Hepatocyte (in vitro differentiated cells): ENCODE data around the gene FREM1. TPM values are rescaled to one million over a fixed set of nuclear protein-coding genes. Genes with fewer than 3 reads are reported as not detected.
A peak's percentile ranks its signal among the peaks of the same experiment; 100 is the strongest.

Experiments
- DNase-seq: peaks from one replicate; pipeline ENCODE4 v3.0.0-alpha.2; 2016; ENCODE audit warnings: low spot score
- H2AFZ ChIP-seq: fragments of 200-600 bp; sonication (generic); 2 replicates; pipeline ENCODE4 v1.6.0; 2016; ENCODE audit warnings: antibody characterized with exemption, mild to moderate bottlenecking
- H3K27ac ChIP-seq: fragments of 200-600 bp; sonication (generic); 2 replicates; pipeline ENCODE4 v1.5.1; 2016; ENCODE audit warnings: mild to moderate bottlenecking
- H3K27me3 ChIP-seq: fragments of 200-600 bp; sonication (generic); 2 replicates; pipeline ENCODE4 v1.6.1; 2016
- H3K36me3 ChIP-seq: fragments of 200-600 bp; sonication (generic); replicated peaks from 2 replicates; pipeline ENCODE4 v1.5.1; 2016; ENCODE audit warnings: low read depth; ENCODE audit not compliant: insufficient read depth
- H3K4me1 ChIP-seq: fragments of 200-600 bp; sonication (generic); 2 replicates; pipeline ENCODE4 v1.5.1; 2016; ENCODE audit warnings: mild to moderate bottlenecking, moderate library complexity; ENCODE audit not compliant: insufficient read depth
- H3K4me2 ChIP-seq: fragments of 200-600 bp; sonication (generic); 2 replicates; pipeline ENCODE4 v1.6.0; 2016
- H3K4me3 ChIP-seq: fragments of 200-600 bp; sonication (generic); 2 replicates; pipeline ENCODE4 v1.5.1; 2016; ENCODE audit warnings: mild to moderate bottlenecking
- H3K79me2 ChIP-seq: fragments of 200-600 bp; sonication (generic); 2 replicates; pipeline ENCODE4 v1.6.0; 2017; ENCODE audit warnings: mild to moderate bottlenecking
- H3K9me2 ChIP-seq: fragments of 200-600 bp; sonication (generic); replicated peaks from 2 replicates; pipeline ENCODE4 v1.6.0; 2017; ENCODE audit warnings: mild to moderate bottlenecking; ENCODE audit not compliant: insufficient read depth
- H3K9me3 ChIP-seq: fragments of 200-600 bp; sonication (generic); 2 replicates; pipeline ENCODE4 v1.5.1; 2016; ENCODE audit warnings: low read depth, mild to moderate bottlenecking
- H4K20me1 ChIP-seq: fragments of 200-600 bp; sonication (generic); 2 replicates; pipeline ENCODE4 v1.6.0; 2016; ENCODE audit warnings: mild to moderate bottlenecking; ENCODE audit not compliant: insufficient read depth, poor library complexity, severe bottlenecking
- CTCF ChIP-seq: fragments of 200-600 bp; sonication (generic); IDR thresholded peaks from 2 replicates; pipeline ENCODE4 v1.5.1; 2016; ENCODE audit warnings: antibody characterized with exemption, mild to moderate bottlenecking; ENCODE audit not compliant: poor library complexity
- EZH2 ChIP-seq: fragments of 200-600 bp; sonication (generic); IDR thresholded peaks from 2 replicates; pipeline ENCODE4 v1.6.1; 2016; ENCODE audit warnings: antibody characterized with exemption, mild to moderate bottlenecking, borderline replicate concordance
- EZH2phosphoT487 ChIP-seq: fragments of 200-600 bp; sonication (generic); IDR thresholded peaks from one replicate; pipeline ENCODE4 v1.6.1; 2018; ENCODE audit warnings: antibody characterized with exemption, mild to moderate bottlenecking, low read depth, moderate library complexity; ENCODE audit not compliant: unreplicated experiment, severe bottlenecking
- WGBS: methylation state at CpG from one replicate; pipeline ENCODE4 v1.1.6; 2016; ENCODE audit warnings: low lambda C conversion rate; ENCODE audit errors: missing lambda C conversion rate; 5-methylcytosine and 5-hydroxymethylcytosine counted together
- polyA plus RNA-seq: library from polyadenylated mRNA; unstranded; fragments of >200 nt; fragmentation: Nextera tagmentation; extraction: Ambion mirVana; gene quantifications from 2 replicates; pipeline ENCODE4 v1.2.1, GENCODE V29; 2016
- total RNA-seq: library from RNA; depleted of rRNA; stranded (reverse); fragments of >200 nt; gene quantifications from 2 replicates; pipeline ENCODE4 v1.2.3, GENCODE V29; 2014

FREM1 gene
- total and polyA plus RNA-seq, 2 experiments from 2014 or later = 9.7 to 36.1 TPM

DNA sequence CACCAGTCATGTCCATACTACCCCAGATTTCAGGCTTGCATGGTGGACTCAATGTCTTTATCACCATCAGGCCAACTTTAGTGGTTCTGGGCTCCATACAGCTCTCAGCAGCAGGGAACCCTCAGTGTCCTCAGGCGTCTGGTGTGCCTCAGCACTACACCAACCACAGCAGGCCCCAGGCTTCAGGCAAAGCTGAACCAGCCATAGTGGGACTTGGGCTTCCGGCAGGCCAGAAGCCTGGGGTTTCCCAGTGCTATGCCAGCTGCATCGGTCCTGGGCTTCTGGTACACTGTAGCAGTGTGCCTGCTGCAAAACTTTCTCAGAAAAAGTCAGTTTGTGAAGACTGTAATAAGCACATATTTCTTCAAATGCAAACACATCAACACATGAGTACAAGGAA, 205.9 kb downstream of the FREM1 start:
- Histone ChIP-seq H3K27ac (no peak overlapping the region), H3K4me2 (no peak overlapping the region), H3K79me2 (no peaks in the 10 kb centered on the region), H3K36me3 (no peaks in the 10 kb centered on the region), H3K9me2 (no peaks in the 10 kb centered on the region), H3K27me3 (no peaks in the 10 kb centered on the region), H2AFZ (no peak overlapping the region), H3K9me3 (no peaks in the 10 kb centered on the region), H4K20me1 (no peaks in the 10 kb centered on the region), H3K4me3 (no peak overlapping the region), H3K4me1 (no peaks in the 10 kb centered on the region)
- 92% methylated on average over 3 of the region's 3 CpGs for WGBS
- TF ChIP-seq CTCF = no peak
- no peak for DNase-seq

DNA sequence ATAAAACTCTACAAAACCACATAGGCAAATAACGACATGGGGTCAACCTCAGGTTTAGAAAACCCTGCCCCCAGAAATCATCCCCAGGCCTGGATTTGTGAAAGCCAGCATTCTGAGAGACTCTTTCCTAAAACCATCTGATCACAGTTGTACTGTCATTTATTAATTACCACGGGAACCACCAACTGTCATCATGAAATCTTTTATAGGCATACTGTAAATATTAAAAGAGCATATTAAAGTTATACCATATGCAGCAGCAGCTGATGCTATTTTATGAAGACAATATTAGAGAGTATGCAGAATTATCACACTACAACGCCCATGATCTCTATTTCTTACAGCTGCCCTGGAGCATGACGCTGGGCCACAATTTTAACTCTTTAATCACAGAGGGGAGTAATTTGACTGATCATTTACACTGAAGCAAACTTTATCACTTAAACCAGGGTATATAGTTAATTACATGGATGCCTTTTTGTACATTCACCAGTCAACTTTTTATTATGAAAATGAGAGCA, 208.0 kb downstream of the FREM1 start:
- no peaks in the 10 kb centered on the region for H3K4me1 ChIP-seq
- H3K27me3 ChIP-seq = no peaks in the 10 kb centered on the region
- H4K20me1 ChIP-seq = no peaks in the 10 kb centered on the region
- no peaks in the 10 kb centered on the region for H3K36me3 ChIP-seq
- no peak for DNase-seq
- no peak overlapping the region for H3K4me2 ChIP-seq
- H3K27ac ChIP-seq = no peak overlapping the region
- H2AFZ ChIP-seq = no peak overlapping the region
- 64% methylated on average over 4 of the region's 4 CpGs for WGBS
- H3K79me2 ChIP-seq = no peaks in the 10 kb centered on the region
- H3K9me3 ChIP-seq = no peaks in the 10 kb centered on the region
- no peaks in the 10 kb centered on the region for H3K9me2 ChIP-seq
- TF ChIP-seq CTCF = no peak
- TF ChIP-seq EZH2phosphoT487 = no peak
- TF ChIP-seq EZH2 = no peak
- H3K4me3 ChIP-seq = no peak overlapping the region

DNA sequence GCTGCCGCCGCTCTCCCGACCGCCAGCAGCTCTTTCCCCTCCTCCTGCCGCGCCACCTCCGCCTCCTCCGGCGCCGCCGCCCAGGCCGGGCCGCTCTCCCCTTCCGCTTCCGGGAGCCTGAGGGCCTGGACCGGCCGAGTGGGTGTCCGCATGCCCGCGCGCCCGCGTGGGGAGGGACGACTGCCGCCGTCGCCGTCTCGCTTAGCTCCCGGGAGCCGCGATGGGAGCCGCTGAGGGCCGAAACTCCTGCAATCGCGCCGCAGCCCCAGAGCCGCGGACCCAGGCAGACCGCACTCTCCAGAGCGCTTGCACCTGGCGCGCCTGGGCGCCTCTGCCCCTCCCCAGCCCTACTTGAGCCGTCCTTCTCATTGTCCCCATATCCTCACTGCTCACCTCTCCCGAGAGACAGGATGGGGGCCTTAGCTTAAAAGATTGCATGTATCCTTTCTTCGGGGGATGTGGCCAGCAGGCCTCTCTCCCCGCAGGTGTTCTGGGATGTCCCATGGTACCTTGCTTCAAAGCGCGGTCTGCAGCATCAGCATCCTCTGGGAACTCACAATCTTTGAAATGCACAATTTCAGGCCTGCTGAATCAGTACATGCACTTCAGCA, 216.9 kb downstream of the FREM1 start, which contains the start of gene ZDHHC21:
Gene ZDHHC21, minus strand, starts transcription at position 182 of the 611 bp plus-strand sequence. CDS start 19,092 bp downstream, outside the sequence.
- H3K27me3 ChIP-seq = no peaks in the 10 kb centered on the region
- no peaks in the 10 kb centered on the region for H3K4me1 ChIP-seq
- 2% methylated on average over 37 of the region's 50 CpGs for WGBS
- peak within 1 kb of the TSS; percentile 77 for H3K27ac ChIP-seq
- H3K9me2 ChIP-seq = no peaks in the 10 kb centered on the region
- H2AFZ ChIP-seq = peak within 1 kb of the TSS; percentile 97
- no peaks in the 10 kb centered on the region for H3K9me3 ChIP-seq
- peak; percentile 77 for DNase-seq
- H3K4me3 ChIP-seq = peak within 1 kb of the TSS; percentile 44
- H3K36me3 ChIP-seq = no peaks in the 10 kb centered on the region
- H4K20me1 ChIP-seq = no peaks in the 10 kb centered on the region
- H3K79me2 ChIP-seq = peaks cover 32% of the 10 kb centered on the region
- peak within 1 kb of the TSS; percentile 96 for H3K4me2 ChIP-seq
- no peak for TF ChIP-seq EZH2phosphoT487
- no peak for TF ChIP-seq EZH2
- TF ChIP-seq CTCF = no peak
